ENCODE data around the gene DCTD.

Gene DCTD

GRCh38 chr4:182866746-182867145 is 50.4 kb downstream of the DCTD start:
- DNase-seq, result no peak

GRCh38 chr4:182863501-182863900 is 53.7 kb downstream of the DCTD start:
- no peak for DNase-seq

GRCh38 chr4:182862921-182863320 is 54.3 kb downstream of the DCTD start:
- DNase-seq, result peak; percentile 27

GRCh38 chr4:182862141-182862875 is 54.9 kb downstream of the DCTD start:
- no peak for DNase-seq

- DNase-seq, result no peak
These were observed 55.8 kb downstream of the DCTD start for GRCh38 chr4:182861346-182861745.

- no peak for DNase-seq
These were observed 57.5 kb downstream of the DCTD start for GRCh38 chr4:182859730-182860129.

GRCh38 chr4:182858711-182859110 is 58.5 kb downstream of the DCTD start:
- no peak for DNase-seq

- no peak for DNase-seq
These were observed 60.3 kb downstream of the DCTD start for GRCh38 chr4:182856862-182857261.

GRCh38 chr4:182855877-182856276 is 61.3 kb downstream of the DCTD start:
- no peak for DNase-seq

GRCh38 chr4:182855312-182855711 is 61.9 kb downstream of the DCTD start:
- DNase-seq, result no peak

- DNase-seq, result no peak
These were observed 62.7 kb downstream of the DCTD start for GRCh38 chr4:182854466-182854865.

- no peak for DNase-seq
These were observed 63.4 kb downstream of the DCTD start for GRCh38 chr4:182853731-182854330.

GRCh38 chr4:182848685-182849084 is 68.5 kb downstream of the DCTD start:
- DNase-seq, result no peak

- DNase-seq, result no peak
These were observed 69.4 kb downstream of the DCTD start for GRCh38 chr4:182847576-182848450.

- DNase-seq, result no peak
These were observed 71.2 kb downstream of the DCTD start for GRCh38 chr4:182846036-182846435.

GRCh38 chr4:182845618-182846017 is 71.6 kb downstream of the DCTD start:
- no peak for DNase-seq

GRCh38 chr4:182843808-182844325 is 73.3 kb downstream of the DCTD start:
- no peak for DNase-seq

- DNase-seq, result no peak
These were observed 74.3 kb downstream of the DCTD start for GRCh38 chr4:182842759-182843390.

- no peak for DNase-seq
These were observed 75.0 kb downstream of the DCTD start for GRCh38 chr4:182842104-182842600.

GRCh38 chr4:182840108-182840507 is 77.1 kb downstream of the DCTD start:
- DNase-seq, result no peak
